HG03457 (cell line): ENCODE measurements around the gene BACE2.
"Not testable (repeated sequence)": the region's sequence is repeated elsewhere in the genome, so short reads cannot be mapped to it uniquely, and the experiment has no call there.

ENCODE experiments used
- ATAC-seq: cut with Tn5 transposase; IDR thresholded peaks from one replicate; pipeline ENCODE4 v1.9.1; 2021; ENCODE audit warnings: moderate number of reproducible peaks; ENCODE audit not compliant: unreplicated experiment

BACE2 gene

GRCh38 chr21:41236352-41236973, 68.5 kb downstream of the BACE2 start:
- ATAC-seq = no peak

GRCh38 chr21:41238081-41238796, 70.3 kb downstream of the BACE2 start:
- ATAC-seq = not testable (repeated sequence)

DNA sequence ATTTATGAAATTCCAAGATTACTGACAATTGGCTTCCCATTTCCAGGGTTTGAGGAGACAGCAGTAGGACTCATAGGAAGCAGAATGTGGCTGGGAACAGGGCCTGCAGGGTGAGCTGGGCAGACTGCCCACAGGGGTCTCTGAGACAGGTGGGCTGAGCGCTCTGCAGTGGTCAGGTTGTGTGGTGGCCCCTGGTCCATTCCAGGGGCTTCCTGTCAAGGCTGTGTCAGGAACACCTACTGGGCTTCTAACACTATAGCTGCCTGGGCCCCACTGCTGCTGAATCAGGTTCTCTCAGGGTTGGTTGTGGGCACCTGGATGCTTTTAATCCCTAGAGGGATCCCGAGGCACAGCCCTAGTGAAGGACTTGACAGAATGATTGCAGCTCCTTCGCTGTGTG, 72.1 kb downstream of the BACE2 start:
- ATAC-seq = no peak

- ATAC-seq = no peak
These were observed 73.4 kb downstream of the BACE2 start for GRCh38 chr21:41241341-41241740.

DNA sequence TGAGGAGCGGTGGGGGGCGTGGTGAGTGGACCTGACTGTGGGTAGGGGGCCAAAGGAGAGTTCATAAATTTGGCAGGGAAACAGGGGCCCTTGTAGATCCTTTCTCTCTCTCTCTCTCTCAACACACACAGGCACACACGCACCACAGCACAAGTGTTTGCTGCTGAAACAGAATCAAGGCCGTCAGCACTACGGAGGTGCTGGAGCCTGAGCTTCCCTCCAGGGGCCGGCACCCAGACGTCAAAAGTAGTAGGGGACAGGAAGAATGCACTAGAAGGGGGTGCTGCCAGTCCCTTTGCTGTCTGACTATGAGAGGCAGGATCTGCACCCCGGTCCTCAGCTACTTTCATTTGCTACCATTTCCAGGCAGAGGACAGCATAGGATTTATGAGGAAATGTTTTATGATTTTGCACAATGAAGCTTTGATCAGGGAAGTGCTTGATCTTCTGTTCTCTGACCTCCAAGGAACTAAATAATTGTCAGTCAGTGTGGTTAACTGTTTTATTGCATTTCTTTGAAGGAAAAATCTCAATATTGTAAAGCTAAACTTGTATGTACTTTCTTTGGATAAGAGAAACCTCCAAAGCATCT, 74.4 kb downstream of the BACE2 start:
- no peak for ATAC-seq

GRCh38 chr21:41243107-41243506, 75.1 kb downstream of the BACE2 start:
- no peak for ATAC-seq

GRCh38 chr21:41244266-41244880, 76.4 kb downstream of the BACE2 start:
- not testable (repeated sequence) for ATAC-seq

DNA sequence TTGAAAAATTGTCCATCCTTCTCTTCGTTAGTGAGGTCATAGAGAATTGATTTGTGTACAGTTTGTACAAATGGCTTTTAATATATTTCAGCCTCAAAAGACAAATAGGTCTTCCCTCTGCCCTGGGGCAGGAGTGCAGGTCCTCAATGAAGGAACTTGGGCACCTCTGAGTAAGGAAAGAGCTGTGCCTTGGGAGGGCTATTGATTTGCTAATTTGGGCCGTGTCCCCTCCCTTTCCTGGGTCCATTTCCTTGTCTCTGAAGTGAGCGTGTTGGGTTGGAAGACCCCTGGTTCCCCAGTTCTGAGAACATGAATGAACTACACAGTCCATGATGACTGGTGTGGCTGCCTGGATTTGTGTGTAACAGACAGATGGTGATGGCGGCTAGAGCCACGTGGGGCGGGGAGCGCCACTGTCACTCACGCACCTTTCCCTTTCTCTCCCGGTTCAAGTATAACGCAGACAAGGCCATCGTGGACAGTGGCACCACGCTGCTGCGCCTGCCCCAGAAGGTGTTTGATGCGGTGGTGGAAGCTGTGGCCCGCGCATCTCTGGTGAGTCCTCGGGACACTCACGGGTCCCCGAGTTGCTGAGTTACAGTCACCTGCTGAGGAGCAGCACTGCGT, 77.7 kb downstream of the BACE2 start:
- ATAC-seq = no peak

- no peak for ATAC-seq
These were observed 78.8 kb downstream of the BACE2 start for GRCh38 chr21:41246808-41247207.

- no peak for ATAC-seq
These were observed 79.9 kb downstream of the BACE2 start for GRCh38 chr21:41247561-41248545.

DNA sequence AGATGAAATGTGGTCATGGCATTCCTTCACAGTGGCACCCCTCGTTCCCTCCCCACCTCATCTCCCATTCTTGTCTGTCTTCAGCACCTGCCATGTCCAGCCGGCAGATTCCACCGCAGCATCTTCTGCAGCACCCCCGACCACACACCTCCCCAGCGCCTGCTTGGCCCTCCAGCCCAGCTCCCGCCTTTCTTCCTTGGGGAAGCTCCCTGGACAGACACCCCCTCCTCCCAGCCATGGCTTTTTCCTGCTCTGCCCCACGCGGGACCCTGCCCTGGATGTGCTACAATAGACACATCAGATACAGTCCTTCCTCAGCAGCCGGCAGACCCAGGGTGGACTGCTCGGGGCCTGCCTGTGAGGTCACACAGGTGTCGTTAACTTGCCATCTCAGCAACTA, 81.5 kb downstream of the BACE2 start:
- ATAC-seq = no peak

GRCh38 chr21:41250519-41250918, 82.6 kb downstream of the BACE2 start:
- ATAC-seq = no peak

DNA sequence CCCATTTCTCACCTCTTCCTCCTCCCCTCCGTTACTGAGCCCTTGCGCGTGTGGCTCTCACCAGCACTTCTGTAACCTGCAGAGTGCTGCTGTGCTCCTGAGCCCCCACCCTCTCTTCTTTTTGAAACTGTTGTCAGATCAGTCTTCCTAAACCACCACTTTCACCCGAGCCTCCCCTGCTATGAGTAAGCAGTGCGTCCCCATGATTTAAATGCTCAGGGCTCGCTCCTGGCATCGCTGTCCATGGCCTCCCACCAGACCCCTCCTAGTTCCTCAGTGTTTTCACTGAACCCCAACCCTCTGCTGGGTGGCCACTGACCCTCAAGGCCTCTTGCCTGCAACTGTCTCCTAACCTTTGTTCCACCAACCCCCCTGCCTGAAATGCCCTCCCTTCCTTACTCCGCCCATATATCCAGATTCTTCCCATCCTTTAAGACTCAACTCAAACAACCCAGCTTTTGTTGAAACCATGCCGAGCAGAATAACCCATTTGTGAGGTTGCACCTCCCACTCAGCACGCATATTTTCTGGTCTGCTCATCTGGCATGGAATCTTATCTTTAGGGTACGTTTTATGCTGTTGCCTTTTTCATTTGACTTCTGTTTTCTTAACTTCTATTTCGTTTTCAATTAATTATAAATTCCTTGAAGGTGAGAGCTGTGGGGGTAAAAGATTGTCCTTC, 84.1 kb downstream of the BACE2 start:
- ATAC-seq = no peak

DNA sequence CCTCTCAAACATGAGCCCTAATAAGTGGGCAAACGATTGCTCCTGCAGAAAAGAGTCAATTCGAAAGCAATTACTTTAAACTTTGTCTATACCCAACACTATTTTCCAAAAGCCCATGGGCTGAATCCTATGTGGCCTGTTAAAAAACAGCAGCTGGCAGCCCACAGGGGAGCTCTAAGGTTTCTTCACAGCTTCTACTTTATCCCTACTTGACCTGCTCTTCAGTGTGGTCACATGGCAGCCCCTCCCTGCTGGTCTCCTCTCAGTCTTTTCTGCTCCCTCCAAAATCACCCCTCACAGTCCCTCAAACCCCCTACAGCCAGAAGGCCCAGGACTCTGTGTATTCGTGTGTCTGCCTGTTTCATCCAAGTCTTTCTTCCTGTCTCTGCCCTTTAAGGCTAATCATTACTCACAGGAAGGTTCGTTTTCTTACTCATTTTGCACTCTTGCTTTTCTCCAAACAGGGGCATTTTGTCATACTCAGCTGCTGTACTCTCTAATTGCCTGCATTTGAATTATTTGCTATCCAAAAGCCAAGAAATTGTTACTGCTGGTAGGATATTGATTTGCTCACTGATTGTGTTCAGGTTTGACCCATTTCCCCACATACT, 86.2 kb downstream of the BACE2 start:
- ATAC-seq = no peak

DNA sequence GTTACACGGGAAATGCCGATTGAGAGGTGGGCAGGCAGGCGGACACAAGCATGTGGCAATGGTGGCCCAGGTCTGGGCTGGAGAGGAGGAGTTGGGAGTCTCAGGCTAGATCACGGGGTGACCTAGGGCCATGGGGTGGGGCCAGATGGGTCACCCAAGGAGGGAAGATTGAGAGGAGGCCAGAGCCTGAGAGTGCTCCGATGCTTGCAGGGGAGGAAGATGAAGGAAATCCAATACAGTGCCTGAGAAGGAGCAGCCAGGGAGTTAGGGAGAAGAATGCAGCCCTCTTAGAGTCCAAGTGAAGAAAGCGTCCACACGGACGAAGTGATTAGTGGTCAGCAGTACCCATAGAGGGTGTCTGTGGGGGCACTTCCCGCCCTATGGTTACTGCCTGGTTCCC, 87.2 kb downstream of the BACE2 start:
- ATAC-seq = no peak

DNA sequence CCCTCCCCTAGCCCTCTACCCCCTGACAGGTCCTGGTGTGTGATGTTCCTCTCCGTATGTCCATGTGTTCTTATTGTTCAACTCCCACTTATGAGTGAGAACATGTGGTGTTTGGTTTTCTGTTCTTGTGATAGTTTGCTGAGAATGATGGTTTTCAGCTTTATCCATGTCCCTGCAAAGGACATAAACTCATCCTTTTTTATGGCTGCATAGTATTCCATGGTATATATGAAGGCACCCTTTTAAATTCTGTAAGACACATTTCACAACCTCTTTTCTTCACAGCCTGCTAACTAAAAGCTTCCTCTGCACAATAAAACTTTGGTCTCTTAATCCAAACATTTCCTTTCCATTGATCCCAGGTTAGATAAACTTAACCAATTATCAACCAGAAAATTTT, 88.3 kb downstream of the BACE2 start:
- not testable (repeated sequence) for ATAC-seq

DNA sequence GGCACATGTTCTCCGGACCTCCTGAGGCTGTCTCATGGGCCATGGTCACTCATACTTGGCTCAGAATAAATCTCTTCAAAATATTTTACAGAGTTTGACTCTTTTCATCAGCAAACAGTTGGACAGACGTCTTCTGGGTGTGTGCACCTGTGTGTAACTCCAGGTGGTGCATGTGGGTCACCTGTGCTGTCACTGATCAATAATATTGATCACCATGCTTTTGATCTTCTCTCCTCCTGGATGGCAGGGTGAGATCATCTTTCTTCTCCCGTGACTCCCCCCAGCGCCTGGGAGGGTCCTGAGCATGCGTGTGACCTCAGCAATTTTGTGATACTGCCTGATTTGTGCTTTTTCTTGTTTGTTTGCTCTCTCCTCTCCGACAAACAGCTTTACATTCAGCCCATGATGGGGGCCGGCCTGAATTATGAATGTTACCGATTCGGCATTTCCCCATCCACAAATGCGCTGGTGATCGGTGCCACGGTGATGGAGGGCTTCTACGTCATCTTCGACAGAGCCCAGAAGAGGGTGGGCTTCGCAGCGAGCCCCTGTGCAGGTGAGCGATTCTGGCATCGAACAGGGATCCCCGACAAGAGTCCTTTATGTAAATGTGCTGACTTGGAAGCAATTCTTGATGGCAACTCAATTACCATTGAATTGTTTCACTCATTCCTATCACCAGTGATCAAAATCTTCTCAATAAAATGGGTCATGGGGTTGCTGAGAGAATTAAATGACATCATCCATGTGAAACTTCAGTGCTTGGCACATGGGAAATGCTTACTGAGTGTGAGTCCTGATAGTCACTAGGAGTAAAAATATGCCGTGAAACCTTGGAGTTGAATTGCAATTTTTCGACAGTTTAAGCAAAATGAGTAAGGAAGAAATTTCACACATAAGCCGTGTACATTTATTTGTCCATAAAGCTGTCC, 89.1 kb downstream of the BACE2 start:
- no peak for ATAC-seq

DNA sequence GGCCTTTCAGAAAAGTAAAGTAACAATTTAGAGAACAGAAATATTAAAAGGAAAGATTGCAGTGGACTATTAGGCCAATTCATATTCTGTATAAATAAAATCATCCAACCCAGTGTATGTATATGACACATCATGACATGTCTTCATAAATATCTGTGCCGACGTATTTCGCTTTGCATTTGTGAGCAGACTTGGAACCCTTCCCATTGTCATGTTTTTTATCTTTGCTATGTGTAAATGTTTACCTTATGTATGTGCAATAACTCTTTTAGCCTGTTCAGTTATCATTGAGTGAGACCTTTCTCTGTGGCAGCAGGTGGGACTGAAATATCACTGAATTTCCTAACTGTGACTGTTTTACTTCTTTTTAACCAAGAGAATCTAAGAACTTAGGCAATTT, 90.7 kb downstream of the BACE2 start:
- no peak for ATAC-seq
